ENCODE measurements around the gene ZBTB7C. TPM values are rescaled to one million over a fixed set of nuclear protein-coding genes. Genes with fewer than 3 reads are reported as not detected.
A peak's percentile ranks its signal among the peaks of the same experiment; 100 is the strongest.

Gene ZBTB7C
- total and polyA plus RNA-seq, 9 of the 15 experiments (the other 6 are each of a cell fraction or from before 2014, with no cell fraction given), result not detected

GRCh38 chr18:48387300-48387699 is 21.9 kb downstream of the ZBTB7C start:
- FAIRE-seq (no peak), ATAC-seq (no peak), DNase-seq (ENCODE audit: extremely low read depth in 1 of 4, low spot score in 3 of 4) (no peak)
- H3K4me3 ChIP-seq, result no peak overlapping the region
- no TSS peak for BruUV-seq (replicated peaks)
- no peaks in the 10 kb centered on the region for H3K4me1 ChIP-seq (replicated peaks in 1 of 2; ENCODE audit: control insufficient read depth in 2 of 2, insufficient read depth in 2 of 2, low read length in 2 of 2)
- no peaks in the 10 kb centered on the region for H3K9me3 ChIP-seq (replicated peaks; ENCODE audit: control insufficient read depth, insufficient read depth, low read depth, low read length)
- H3K9me1 ChIP-seq (ENCODE audit: control insufficient read depth, insufficient read depth, low read length), result no peaks in the 10 kb centered on the region
- no peak overlapping the region for H3K4me2 ChIP-seq (ENCODE audit: insufficient read depth, low read length)
- no peaks in the 10 kb centered on the region for H3K36me3 ChIP-seq (ENCODE audit: control insufficient read depth, insufficient read depth, low read length)
- peaks cover 2 to 10% of the 10 kb centered on the region in 2 experiments; a peak in 3 of 5 replicates for H3K27me3 ChIP-seq (ENCODE audit: control insufficient read depth in 2 of 2, insufficient read depth in 2 of 2, low read length in 2 of 2)
- CTCF ChIA-PET (ENCODE audit: low intra/inter-chr PET ratio), result no interaction called here
- H3K79me2 ChIP-seq (ENCODE audit: control insufficient read depth, insufficient read depth, low read length), result no peaks in the 10 kb centered on the region
- H4K20me1 ChIP-seq (replicated peaks; ENCODE audit: control insufficient read depth, insufficient read depth, low read length), result no peaks in the 10 kb centered on the region
- intact Hi-C loops (cut with micrococcal nuclease), result no loop called here
- H3K27ac ChIP-seq (ENCODE audit: extremely low read depth, low read depth, low read length), result no peak overlapping the region
- 0% methylated on average over 1 of the region's 1 CpG for WGBS (ENCODE audit: insufficient coverage, low coverage, missing lambda C conversion rate)
- H2AFZ ChIP-seq (ENCODE audit: low read depth, low read length), result no peak overlapping the region
- in situ Hi-C loops (cut with MboI), result no loop called here
- POLR2A ChIA-PET, result no interaction called here
- H3K9ac ChIP-seq (ENCODE audit: insufficient read depth in 1 of 2, low read depth in 2 of 2, low read length in 2 of 2), result no peak overlapping the region
- TF ChIP-seq ESRRB (CRISPR knock-in tag; IDR thresholded peaks at IDR 0.05; ENCODE audit: borderline replicate concordance) (no peak), JUNB (CRISPR knock-in tag; conservative IDR thresholded peaks at IDR 0.05) (no peak), RBBP5 (IDR thresholded peaks at IDR 0.05; ENCODE audit: borderline replicate concordance, insufficient read depth, low read length, poor library complexity, severe bottlenecking) (no peak), KAT8 (IDR thresholded peaks at IDR 0.05; ENCODE audit: low read depth) (no peak), ZNF408 (CRISPR knock-in tag; IDR thresholded peaks at IDR 0.05; ENCODE audit: low read depth) (no peak)

- Histone ChIP-seq H3K79me2 (ENCODE audit: control insufficient read depth, insufficient read depth, low read length) (no peaks in the 10 kb centered on the region), H3K4me1 (replicated peaks in 1 of 2; ENCODE audit: control insufficient read depth in 2 of 2, insufficient read depth in 2 of 2, low read length in 2 of 2) (no peaks in the 10 kb centered on the region), H3K4me2 (ENCODE audit: insufficient read depth, low read length) (no peak overlapping the region), H2AFZ (ENCODE audit: low read depth, low read length) (no peak overlapping the region), H3K9me3 (replicated peaks; ENCODE audit: control insufficient read depth, insufficient read depth, low read depth, low read length) (no peaks in the 10 kb centered on the region), H3K27me3 (ENCODE audit: control insufficient read depth in 2 of 2, insufficient read depth in 2 of 2, low read length in 2 of 2) (peaks cover 2 to 10% of the 10 kb centered on the region in 2 experiments; a peak in 3 of 5 replicates), H3K27ac (ENCODE audit: extremely low read depth, low read depth, low read length) (no peak overlapping the region), H4K20me1 (replicated peaks; ENCODE audit: control insufficient read depth, insufficient read depth, low read length) (no peaks in the 10 kb centered on the region), H3K4me3 (no peak overlapping the region), H3K9ac (ENCODE audit: insufficient read depth in 1 of 2, low read depth in 2 of 2, low read length in 2 of 2) (no peak overlapping the region), H3K36me3 (ENCODE audit: control insufficient read depth, insufficient read depth, low read length) (no peaks in the 10 kb centered on the region), H3K9me1 (ENCODE audit: control insufficient read depth, insufficient read depth, low read length) (no peaks in the 10 kb centered on the region)
- ATAC-seq, result no peak
- in situ Hi-C loops (cut with MboI) (no loop called here), intact Hi-C loops (cut with micrococcal nuclease) (no loop called here)
- TF ChIP-seq DMBX1 (CRISPR knock-in tag; IDR thresholded peaks at IDR 0.05; ENCODE audit: borderline replicate concordance) (no peak), KDM2B (CRISPR knock-in tag; IDR thresholded peaks at IDR 0.05) (no peak), POLR2G (IDR thresholded peaks at IDR 0.05; ENCODE audit: low read depth, low read length) (no peak), USF2 (CRISPR knock-in tag; IDR thresholded peaks at IDR 0.05) (no peak), FOXA3 (CRISPR knock-in tag; conservative IDR thresholded peaks at IDR 0.05 in 1 of 2, IDR thresholded peaks at IDR 0.05 in 1 of 2) (peak in 1 of 2 experiments; percentile 47; a peak in 1 of 4 replicates), ZKSCAN3 (CRISPR knock-in tag; IDR thresholded peaks at IDR 0.05) (no peak), ZBTB26 (CRISPR knock-in tag; IDR thresholded peaks at IDR 0.05) (no peak)
- no peak for FAIRE-seq
- WGBS (ENCODE audit: insufficient coverage, low coverage, missing lambda C conversion rate), result 1% methylated on average over 11 of the region's 12 CpGs
- ChIA-PET POLR2A (no interaction called here), CTCF (ENCODE audit: low intra/inter-chr PET ratio) (no interaction called here)
- no peak for DNase-seq (ENCODE audit: extremely low read depth in 1 of 4, low spot score in 3 of 4)
- BruUV-seq (replicated peaks), result no TSS peak
These were observed 23.6 kb downstream of the ZBTB7C start for GRCh38 chr18:48385596-48385995.

Measured in K562 (cell line).